IPS DF 19.7 (cell line): Measurements from ENCODE around the gene DOK7.
"Not testable (repeated sequence)": the region's sequence is repeated elsewhere in the genome, so short reads cannot be mapped to it uniquely, and the experiment has no call there.

Experiments
- DNase-seq: peaks from one replicate; pipeline ENCODE4 v3.0.0-alpha.2; 2013; ENCODE audit warnings: low read depth, low spot score

The DOK7 gene

DNA sequence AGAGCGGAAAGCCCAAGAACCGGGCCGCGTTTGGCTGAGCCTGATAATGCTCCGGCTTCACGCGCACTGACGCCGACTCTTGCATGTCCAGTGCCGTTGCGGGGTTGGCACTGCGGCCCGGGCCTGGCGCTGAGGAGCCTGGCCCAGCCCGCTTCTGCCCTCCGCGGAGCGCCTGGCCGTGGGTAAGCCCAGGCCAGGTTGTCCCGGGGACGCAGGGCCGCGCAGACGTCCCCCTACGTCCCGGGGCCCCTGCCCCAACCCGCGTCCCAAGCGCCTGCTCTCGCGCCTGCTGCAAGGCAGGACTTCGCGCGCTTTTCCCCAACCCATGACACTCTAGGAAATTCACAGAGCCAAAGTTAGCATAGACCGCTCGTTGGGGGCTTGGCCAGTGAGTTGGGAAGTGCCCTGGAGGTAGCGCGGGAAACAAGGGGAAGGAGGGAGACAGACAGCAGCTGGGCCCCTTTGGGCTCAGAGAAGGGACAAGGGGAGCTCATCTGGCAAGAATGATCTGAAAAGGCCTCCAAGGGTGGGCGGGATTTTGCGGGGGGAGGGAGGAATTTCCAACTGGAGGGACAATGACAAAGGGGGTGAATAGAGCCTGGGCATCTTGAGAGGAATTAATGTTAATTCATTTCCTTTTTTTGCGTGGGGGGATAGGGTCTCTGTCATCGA is 69.8 kb downstream of the DOK7 start:
- DNase-seq: no peak

DNA sequence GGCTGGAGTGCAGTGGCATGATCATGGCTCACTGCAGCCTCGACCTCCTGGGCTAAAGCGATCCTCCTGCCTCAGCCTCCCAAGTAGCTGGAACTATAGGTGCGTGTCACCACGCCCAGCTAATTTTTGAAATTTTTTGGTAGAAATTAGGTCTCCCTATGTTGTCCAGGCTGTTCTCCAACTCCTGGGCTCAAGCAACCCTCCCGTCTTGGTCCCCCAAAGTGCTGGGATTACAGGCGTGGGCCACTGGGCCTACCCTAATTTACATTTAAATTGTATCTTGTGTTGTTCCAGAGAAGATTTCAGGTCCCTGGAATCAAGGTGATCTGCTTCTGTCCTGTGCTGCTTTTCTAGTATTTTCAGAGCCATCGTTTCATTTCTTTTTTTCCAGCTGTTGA is 70.3 kb downstream of the DOK7 start:
- no peak for DNase-seq

DNA sequence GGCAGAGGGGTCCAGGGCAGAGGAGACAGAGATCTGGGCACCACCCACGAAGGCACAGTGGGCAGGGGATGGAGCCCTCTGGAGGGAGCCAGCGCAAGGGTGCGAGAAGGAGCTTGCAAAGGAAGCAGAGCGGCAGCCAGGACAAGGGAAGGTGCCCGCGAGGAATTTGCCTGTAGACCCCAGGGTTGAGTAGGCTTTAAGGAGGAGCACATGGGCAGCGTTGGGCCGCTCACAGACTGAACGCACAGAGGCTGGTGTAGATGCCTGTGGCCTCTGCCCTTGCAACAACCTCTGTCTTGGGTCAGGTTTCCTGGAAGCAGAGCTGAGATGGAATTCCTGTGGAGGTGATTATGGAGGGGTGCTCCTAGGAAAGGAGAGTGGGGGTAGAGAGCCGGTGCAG is 72.7 kb downstream of the DOK7 start:
- DNase-seq: not testable (repeated sequence)

DNA sequence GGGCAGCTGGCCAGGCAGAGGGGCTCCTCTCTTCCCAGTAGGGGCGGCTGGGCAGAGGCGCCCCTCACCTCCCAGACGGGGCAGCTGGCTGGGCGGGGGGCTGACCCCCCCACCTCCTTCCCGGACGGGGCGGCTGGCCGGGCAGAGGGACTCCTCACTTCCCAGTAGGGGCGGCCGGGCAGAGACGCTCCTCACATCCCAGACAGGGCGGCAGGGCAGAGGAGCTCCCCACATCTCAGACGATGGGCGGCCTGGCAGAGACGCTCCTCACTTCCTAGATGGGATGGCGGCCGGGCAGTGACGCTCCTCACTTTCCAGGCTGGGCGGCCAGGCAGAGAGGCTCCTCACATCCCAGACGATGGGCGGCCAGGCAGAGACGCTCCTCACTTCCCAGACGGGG is 75.8 kb downstream of the DOK7 start:
- not testable (repeated sequence) for DNase-seq

DNA sequence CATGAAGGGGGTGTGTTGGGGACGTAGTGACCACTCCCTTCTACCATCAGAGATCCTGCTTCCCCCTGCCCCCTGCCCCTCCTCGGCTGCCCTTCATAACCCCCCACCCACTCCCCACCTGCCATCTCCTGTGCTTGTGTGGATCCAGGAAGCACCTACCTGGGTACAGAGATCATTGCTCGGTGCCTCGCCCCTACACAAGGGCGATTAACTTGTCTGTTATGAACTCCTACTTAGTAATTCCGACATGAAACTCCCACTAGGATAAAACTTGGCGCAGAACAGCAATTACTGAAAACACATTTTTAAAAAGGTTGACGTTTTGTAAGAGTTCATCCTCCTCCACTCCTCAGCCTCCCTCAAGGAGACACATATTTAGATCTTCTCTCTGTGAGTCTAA is 80.3 kb downstream of the DOK7 start:
- DNase-seq: not testable (repeated sequence)
